Gastrocnemius medialis (tissue), 4 donors: ENCODE data around the gene XYLT1. TPM values are rescaled to one million over a fixed set of nuclear protein-coding genes. Genes with fewer than 3 reads are reported as not detected.

Source experiments
- ATAC-seq, 2 donors: fragments of 150-250 bp; one replicate each; pipeline ENCODE4 v1.9.1; 2016
- DNase-seq, 2 donors: peaks; one replicate each; pipeline ENCODE4 v3.0.0-alpha.2; 2019
- H3K27ac ChIP-seq, 4 donors: fragments of 200-600 bp; sonication (generic); 1 replicate in 1 of 4; 2 replicates in 3 of 4; pipeline ENCODE4 v1.5.1; 2016 to 2018; ENCODE audit warnings: mild to moderate bottlenecking in 2 of 4, moderate library complexity in 1 of 4
- H3K27me3 ChIP-seq, 3 donors: fragments of 200-600 bp; sonication (generic) in 2 of 3; 1 replicate in 1 of 3; 2 replicates in 2 of 3; pipeline versions ENCODE4 v1.5.1 to v1.6.0; 2016 to 2019; ENCODE audit warnings: mild to moderate bottlenecking in 1 of 3, moderate library complexity in 1 of 3
- H3K36me3 ChIP-seq, 2 donors: fragments of 200-600 bp; sonication (generic) in 1 of 2; one replicate each; pipeline ENCODE4 v1.5.1; 2017 to 2018
- H3K4me1 ChIP-seq, 2 donors: fragments of 200-600 bp; sonication (generic) in 1 of 2; one replicate each; pipeline ENCODE4 v1.5.1; 2016 to 2017; ENCODE audit warnings: mild to moderate bottlenecking in 2 of 2
- H3K4me3 ChIP-seq, 4 donors: fragments of 200-600 bp; sonication (generic) in 3 of 4; 1 replicate in 1 of 4; 2 replicates in 3 of 4; pipeline ENCODE4 v1.5.1; 2016 to 2019; ENCODE audit warnings: mild to moderate bottlenecking in 2 of 4
- H3K9me3 ChIP-seq, 3 donors: fragments of 200-600 bp; sonication (generic) in 2 of 3; 1 replicate in 1 of 3; 2 replicates in 2 of 3; pipeline ENCODE4 v1.5.1; 2016 to 2019
- CTCF ChIP-seq, 5 experiments: fragments of 450-650 bp in 3 of 5; fragments of 200-600 bp in 2 of 5; sonication (generic) in 2 of 5; IDR thresholded peaks in 4 of 5; conservative IDR thresholded peaks in 1 of 5; 1 replicate in 4 of 5; 2 replicates in 1 of 5; pipeline ENCODE4 v1.5.1; 2016 to 2019; ENCODE audit warnings: antibody characterized with exemption in 5 of 5, mild to moderate bottlenecking in 3 of 5, moderate library complexity in 3 of 5
- POLR2A ChIP-seq, 2 donors: fragments of 450-650 bp; IDR thresholded peaks; one replicate each; pipeline ENCODE4 v1.6.1; 2017; ENCODE audit warnings: antibody characterized with exemption in 2 of 2, mild to moderate bottlenecking in 2 of 2, moderate library complexity in 2 of 2
- in situ Hi-C, 4 donors: fragments of 200-750 bp; cut with MboI; loops; one replicate each; pipeline versions ENCODE4 v1.15.0 to v1.8.0; 2017; ENCODE audit warnings: low sequenced_read_pairs in 4 of 4
- intact Hi-C: fragments of 100-400 bp; cut with DNase I; formaldehyde crosslinking; loops from one replicate; pipeline ENCODE4 v1.15.1; 2023; ENCODE audit warnings: low total_unique reads
- total RNA-seq, 4 donors: library from RNA; depleted of rRNA; stranded (reverse); fragments of >200 nt; gene quantifications; one replicate each; pipeline versions ENCODE4 v1.1.0 to v1.2.3, GENCODE V29; 2016

Gene XYLT1
- total RNA-seq, 4 donors from 2014 or later = 0.87 to 7.9 (median 1.4) TPM

GRCh38 chr16:17203424-17203823, 267.3 kb downstream of the XYLT1 start:
- ATAC-seq = no peak
- intact Hi-C loops = no loop called here
- H3K4me1 ChIP-seq = no peaks in the 10 kb centered on the region
- H3K27me3 ChIP-seq = no peaks in the 10 kb centered on the region
- no peak overlapping the region for H3K27ac ChIP-seq
- in situ Hi-C loops = loop anchor here in 1 of 4 donors (25.0 kb wide), 1 partner anchor 259 kb away; the partner anchor contains the start of gene XYLT1
- H3K9me3 ChIP-seq = no peaks in the 10 kb centered on the region
- H3K36me3 ChIP-seq = no peaks in the 10 kb centered on the region
- no peak for DNase-seq
- no peak overlapping the region for H3K4me3 ChIP-seq
- TF ChIP-seq CTCF (IDR thresholded peaks at IDR 0.05 in 4 of 5, conservative IDR thresholded peaks at IDR 0.05 in 1 of 5) = no peak
- TF ChIP-seq POLR2A (IDR thresholded peaks at IDR 0.05) = no peak

- in situ Hi-C loops = loop anchor here in 1 of 4 donors (25.0 kb wide), 1 partner anchor 388 kb away; no protein-coding TSS in a partner anchor
- TF ChIP-seq CTCF (IDR thresholded peaks at IDR 0.05 in 4 of 5, conservative IDR thresholded peaks at IDR 0.05 in 1 of 5) (no peak), POLR2A (IDR thresholded peaks at IDR 0.05) (no peak)
- Histone ChIP-seq H3K27me3 (no peaks in the 10 kb centered on the region), H3K4me1 (no peaks in the 10 kb centered on the region), H3K9me3 (no peaks in the 10 kb centered on the region), H3K36me3 (no peaks in the 10 kb centered on the region), H3K27ac (no peak overlapping the region), H3K4me3 (no peak overlapping the region)
- intact Hi-C loops = loop anchor here (10.0 kb wide), 2 partner anchors 266 to 376 kb away; no protein-coding TSS in a partner anchor
- no peak for ATAC-seq
- DNase-seq = no peak
These were observed 271.6 kb downstream of the XYLT1 start for GRCh38 chr16:17199135-17199534.

- intact Hi-C loops (loop anchor here (10.0 kb wide), 2 partner anchors 268 to 378 kb away; no protein-coding TSS in a partner anchor), in situ Hi-C loops (loop anchor here in 1 of 4 donors (25.0 kb wide), 1 partner anchor 391 kb away; no protein-coding TSS in a partner anchor)
- H3K36me3 ChIP-seq = no peaks in the 10 kb centered on the region
- DNase-seq (no peak), ATAC-seq (no peak)
- H3K27me3 ChIP-seq = no peaks in the 10 kb centered on the region
- TF ChIP-seq POLR2A (IDR thresholded peaks at IDR 0.05) = no peak
- TF ChIP-seq CTCF (IDR thresholded peaks at IDR 0.05 in 4 of 5, conservative IDR thresholded peaks at IDR 0.05 in 1 of 5) = no peak
- no peak overlapping the region for H3K27ac ChIP-seq
- H3K4me1 ChIP-seq = no peaks in the 10 kb centered on the region
- no peak overlapping the region for H3K4me3 ChIP-seq
- no peaks in the 10 kb centered on the region for H3K9me3 ChIP-seq
These were observed 274.2 kb downstream of the XYLT1 start for GRCh38 chr16:17196526-17196925.

GRCh38 chr16:17194190-17194780, 276.5 kb downstream of the XYLT1 start:
- H3K27me3 ChIP-seq = no peaks in the 10 kb centered on the region
- no peaks in the 10 kb centered on the region for H3K36me3 ChIP-seq
- TF ChIP-seq CTCF (IDR thresholded peaks at IDR 0.05 in 4 of 5, conservative IDR thresholded peaks at IDR 0.05 in 1 of 5) (peak in 4 of 5 experiments; percentile 28 to 62 (median 55)), POLR2A (IDR thresholded peaks at IDR 0.05) (no peak)
- no peaks in the 10 kb centered on the region for H3K4me1 ChIP-seq
- in situ Hi-C loops (loop anchor here in 1 of 4 donors (25.0 kb wide), 1 partner anchor 393 kb away; no protein-coding TSS in a partner anchor), intact Hi-C loops (loop anchor here (10.0 kb wide), 2 partner anchors 271 to 381 kb away; no protein-coding TSS in a partner anchor)
- no peaks in the 10 kb centered on the region for H3K9me3 ChIP-seq
- no peak overlapping the region for H3K4me3 ChIP-seq
- DNase-seq = peak; percentile 5 to 28
- no peak for ATAC-seq
- no peak overlapping the region for H3K27ac ChIP-seq
